ENCODE measurements around the gene PCSK2. TPM values are rescaled to one million over a fixed set of nuclear protein-coding genes. Genes with fewer than 3 reads are reported as not detected.

PCSK2 gene
- total RNA-seq, 1 experiment from 2014 or later, result not detected

DNA sequence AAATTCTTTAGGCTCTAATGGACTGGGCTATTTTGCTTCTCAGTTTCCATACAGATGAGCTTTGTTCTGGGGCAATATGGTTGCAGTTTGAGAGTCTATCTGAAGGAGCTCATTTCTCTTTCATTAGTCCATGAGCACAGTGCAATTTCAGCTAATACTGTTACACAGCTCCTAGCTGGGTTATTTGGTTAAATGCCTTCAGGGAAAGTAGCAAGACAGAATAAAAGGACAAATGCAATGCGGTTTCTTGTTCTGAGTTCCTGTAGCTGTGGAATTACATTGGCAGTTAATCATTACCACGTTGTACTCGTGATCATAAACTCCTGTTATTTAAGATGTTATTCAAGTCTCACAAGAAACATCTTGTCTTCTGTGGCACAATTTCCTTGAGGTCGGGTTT, 176.6 kb downstream of the PCSK2 start:
- no peak overlapping the region for H3K4me3 ChIP-seq (ENCODE audit: low read length)
- H3K4me1 ChIP-seq (ENCODE audit: low read length), result no peaks in the 10 kb centered on the region
- H4K20me1 ChIP-seq (ENCODE audit: insufficient read depth, low read depth, low read length), result no peaks in the 10 kb centered on the region
- no peaks in the 10 kb centered on the region for H3K27me3 ChIP-seq (ENCODE audit: low read length)
- H3K9me2 ChIP-seq (replicated peaks; ENCODE audit: insufficient read depth, low read length), result no peaks in the 10 kb centered on the region
- H3K27ac ChIP-seq (ENCODE audit: low read length), result no peak overlapping the region
- no peak overlapping the region for H3K9ac ChIP-seq (ENCODE audit: low read length)
- no peaks in the 10 kb centered on the region for H3K36me3 ChIP-seq (ENCODE audit: insufficient read depth, low read length)
- no peaks in the 10 kb centered on the region for H3K79me2 ChIP-seq (ENCODE audit: low read length)
- no peak for DNase-seq
- no peak overlapping the region for H3K4me2 ChIP-seq (ENCODE audit: low read depth, low read length, poor library complexity, severe bottlenecking)
- H2AFZ ChIP-seq (ENCODE audit: low read length), result no peak overlapping the region
- no peaks in the 10 kb centered on the region for H3K9me3 ChIP-seq (ENCODE audit: low read length)

DNA sequence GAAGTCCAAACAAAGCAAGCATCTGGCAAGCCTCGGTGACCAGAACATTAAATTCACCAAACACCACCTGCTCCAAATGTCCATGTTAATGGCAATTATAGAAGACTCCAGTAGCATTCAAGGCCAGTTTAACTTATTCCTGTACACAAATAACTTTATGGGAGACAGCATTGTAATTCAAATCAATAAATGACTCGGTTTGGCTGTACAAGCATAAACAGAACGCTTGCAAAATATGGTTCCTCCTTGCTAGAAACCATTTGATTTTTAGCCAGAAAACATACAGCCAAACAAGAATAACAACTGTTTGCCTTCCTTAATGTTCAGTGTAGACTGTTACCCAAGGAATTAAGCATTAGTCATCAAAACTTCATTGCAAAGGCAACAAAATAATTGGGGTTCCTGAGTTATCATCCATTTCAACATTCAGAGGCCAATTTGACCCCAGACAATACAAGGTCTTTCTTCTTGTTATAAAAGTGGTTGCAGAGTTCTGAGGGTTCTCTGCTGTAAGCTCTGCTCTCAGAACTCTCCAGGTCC, 179.3 kb downstream of the PCSK2 start:
- no peaks in the 10 kb centered on the region for H3K9me3 ChIP-seq (ENCODE audit: low read length)
- no peaks in the 10 kb centered on the region for H3K36me3 ChIP-seq (ENCODE audit: insufficient read depth, low read length)
- H2AFZ ChIP-seq (ENCODE audit: low read length), result no peak overlapping the region

DNA sequence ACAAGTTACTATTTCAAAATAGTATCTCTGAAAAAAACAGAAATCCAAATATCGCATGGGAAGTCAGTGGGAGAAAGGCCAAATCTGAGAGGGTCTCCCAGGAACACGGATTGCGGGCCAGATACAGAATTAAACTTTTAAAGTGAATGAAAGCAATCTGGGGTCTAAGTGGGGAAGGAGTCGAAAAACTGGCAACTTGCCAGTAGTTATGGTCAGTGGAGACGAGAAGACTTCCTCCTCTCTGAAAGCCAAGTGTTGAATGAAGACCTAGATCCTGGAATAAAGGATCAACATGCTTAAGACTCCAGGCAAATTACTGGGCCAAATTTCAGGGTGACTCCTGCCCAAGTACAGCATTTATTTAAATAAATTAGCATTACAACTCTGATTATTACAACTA, 180.7 kb downstream of the PCSK2 start:
- Histone ChIP-seq H3K9ac (ENCODE audit: low read length) (no peak overlapping the region), H3K4me3 (ENCODE audit: low read length) (no peak overlapping the region), H4K20me1 (ENCODE audit: insufficient read depth, low read depth, low read length) (no peaks in the 10 kb centered on the region), H3K36me3 (ENCODE audit: insufficient read depth, low read length) (no peaks in the 10 kb centered on the region), H3K27ac (ENCODE audit: low read length) (no peak overlapping the region), H3K4me1 (ENCODE audit: low read length) (no peaks in the 10 kb centered on the region), H2AFZ (ENCODE audit: low read length) (no peak overlapping the region), H3K4me2 (ENCODE audit: low read depth, low read length, poor library complexity, severe bottlenecking) (no peak overlapping the region), H3K79me2 (ENCODE audit: low read length) (no peaks in the 10 kb centered on the region), H3K9me2 (replicated peaks; ENCODE audit: insufficient read depth, low read length) (no peaks in the 10 kb centered on the region), H3K27me3 (ENCODE audit: low read length) (no peaks in the 10 kb centered on the region), H3K9me3 (ENCODE audit: low read length) (no peaks in the 10 kb centered on the region)
- DNase-seq, result no peak

More for the DNA sequence above, 179.3 kb downstream of the PCSK2 start:
- Histone ChIP-seq H3K9me2 (replicated peaks; ENCODE audit: insufficient read depth, low read length) (no peaks in the 10 kb centered on the region), H3K27me3 (ENCODE audit: low read length) (no peaks in the 10 kb centered on the region), H3K9ac (ENCODE audit: low read length) (no peak overlapping the region), H3K27ac (ENCODE audit: low read length) (no peak overlapping the region), H3K4me1 (ENCODE audit: low read length) (no peaks in the 10 kb centered on the region), H3K4me2 (ENCODE audit: low read depth, low read length, poor library complexity, severe bottlenecking) (no peak overlapping the region), H4K20me1 (ENCODE audit: insufficient read depth, low read depth, low read length) (no peaks in the 10 kb centered on the region), H3K4me3 (ENCODE audit: low read length) (no peak overlapping the region), H3K79me2 (ENCODE audit: low read length) (no peaks in the 10 kb centered on the region)
- DNase-seq, result no peak

DNA sequence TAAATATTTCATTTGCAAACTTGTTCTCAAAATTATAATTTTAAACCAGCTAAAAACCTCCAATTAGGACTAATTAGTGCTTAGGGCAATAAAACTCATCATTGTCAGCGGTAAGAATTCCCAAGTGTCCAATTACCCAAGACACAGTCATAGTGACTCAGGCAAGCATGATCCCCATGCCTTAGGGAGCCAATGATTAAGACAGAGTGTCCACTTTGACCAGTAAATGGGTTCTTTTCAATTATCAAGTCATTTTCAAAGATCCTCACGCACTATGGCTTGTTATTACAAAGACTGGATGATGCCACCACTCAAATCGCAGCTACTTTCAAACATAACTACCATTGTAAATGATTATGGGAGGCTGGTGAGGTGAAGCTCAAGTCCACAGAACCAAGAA, 190.4 kb downstream of the PCSK2 start:
- H3K9ac ChIP-seq (ENCODE audit: low read length), result no peak overlapping the region
- no peak overlapping the region for H3K4me3 ChIP-seq (ENCODE audit: low read length)
- no peaks in the 10 kb centered on the region for H3K27me3 ChIP-seq (ENCODE audit: low read length)
- H3K27ac ChIP-seq (ENCODE audit: low read length), result no peak overlapping the region
- H3K4me2 ChIP-seq (ENCODE audit: low read depth, low read length, poor library complexity, severe bottlenecking), result no peak overlapping the region
- H3K4me1 ChIP-seq (ENCODE audit: low read length), result no peaks in the 10 kb centered on the region
- no peak overlapping the region for H2AFZ ChIP-seq (ENCODE audit: low read length)
- no peaks in the 10 kb centered on the region for H3K79me2 ChIP-seq (ENCODE audit: low read length)
- no peak for DNase-seq
- H3K9me3 ChIP-seq (ENCODE audit: low read length), result no peaks in the 10 kb centered on the region
- no peaks in the 10 kb centered on the region for H3K36me3 ChIP-seq (ENCODE audit: insufficient read depth, low read length)
- no peaks in the 10 kb centered on the region for H4K20me1 ChIP-seq (ENCODE audit: insufficient read depth, low read depth, low read length)
- no peaks in the 10 kb centered on the region for H3K9me2 ChIP-seq (replicated peaks; ENCODE audit: insufficient read depth, low read length)

DNA sequence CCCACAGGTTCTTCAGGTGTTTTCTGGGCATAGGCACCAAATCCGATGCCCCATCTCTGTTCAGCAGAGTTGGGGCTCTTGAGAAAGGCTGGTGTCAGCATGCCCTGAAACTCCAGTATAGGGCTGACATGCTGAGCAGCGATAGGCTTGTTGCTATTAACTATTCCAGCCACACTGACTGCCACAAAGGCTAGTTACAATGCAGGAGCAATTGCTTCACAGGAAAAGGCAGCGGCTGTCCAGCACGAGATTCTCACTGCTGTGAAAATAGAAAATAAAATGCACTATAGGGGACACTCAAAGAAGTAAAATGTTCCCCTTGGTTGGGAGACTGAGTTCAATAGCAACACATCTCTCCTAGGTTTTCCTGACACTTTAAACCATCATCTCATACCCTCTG, 191.9 kb downstream of the PCSK2 start:
- no peak overlapping the region for H2AFZ ChIP-seq (ENCODE audit: low read length)
- DNase-seq, result no peak
- H3K36me3 ChIP-seq (ENCODE audit: insufficient read depth, low read length), result no peaks in the 10 kb centered on the region
- no peaks in the 10 kb centered on the region for H3K27me3 ChIP-seq (ENCODE audit: low read length)
- no peaks in the 10 kb centered on the region for H4K20me1 ChIP-seq (ENCODE audit: insufficient read depth, low read depth, low read length)
- no peak overlapping the region for H3K4me2 ChIP-seq (ENCODE audit: low read depth, low read length, poor library complexity, severe bottlenecking)
- H3K27ac ChIP-seq (ENCODE audit: low read length), result no peak overlapping the region
- no peak overlapping the region for H3K9ac ChIP-seq (ENCODE audit: low read length)
- no peaks in the 10 kb centered on the region for H3K79me2 ChIP-seq (ENCODE audit: low read length)
- no peaks in the 10 kb centered on the region for H3K9me2 ChIP-seq (replicated peaks; ENCODE audit: insufficient read depth, low read length)
- no peak overlapping the region for H3K4me3 ChIP-seq (ENCODE audit: low read length)
- H3K9me3 ChIP-seq (ENCODE audit: low read length), result no peaks in the 10 kb centered on the region
- H3K4me1 ChIP-seq (ENCODE audit: low read length), result no peaks in the 10 kb centered on the region

DNA sequence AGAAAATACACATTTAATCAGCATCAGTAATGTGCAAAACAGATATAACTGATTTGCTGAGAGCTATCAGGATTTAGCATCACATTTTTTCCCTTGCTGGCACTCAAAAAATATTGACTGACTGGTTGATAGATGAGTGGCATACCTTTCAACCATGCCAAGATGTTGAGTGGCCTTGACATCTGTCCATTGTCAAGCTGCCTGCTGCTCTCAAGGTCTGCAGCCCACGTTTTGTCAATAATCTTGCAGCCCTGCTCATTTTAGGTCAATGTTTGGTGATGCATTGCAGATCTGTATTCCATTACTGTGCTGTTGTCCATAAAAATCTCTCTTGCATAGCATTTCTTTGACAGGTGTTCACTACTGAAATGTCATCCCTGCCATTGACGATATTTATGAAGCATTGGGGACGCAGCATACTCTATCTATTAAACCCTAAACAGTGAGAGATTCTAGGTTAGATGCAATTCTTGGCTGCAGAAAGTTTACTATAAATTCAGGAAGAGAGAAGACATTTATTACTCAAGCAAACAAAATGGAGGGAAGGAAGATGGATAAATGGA, 192.7 kb downstream of the PCSK2 start:
- Histone ChIP-seq H3K9me3 (ENCODE audit: low read length) (no peaks in the 10 kb centered on the region), H3K27ac (ENCODE audit: low read length) (no peak overlapping the region), H3K4me3 (ENCODE audit: low read length) (no peak overlapping the region), H2AFZ (ENCODE audit: low read length) (no peak overlapping the region), H3K27me3 (ENCODE audit: low read length) (no peaks in the 10 kb centered on the region), H3K9ac (ENCODE audit: low read length) (no peak overlapping the region), H3K36me3 (ENCODE audit: insufficient read depth, low read length) (no peaks in the 10 kb centered on the region), H3K4me2 (ENCODE audit: low read depth, low read length, poor library complexity, severe bottlenecking) (no peak overlapping the region), H3K79me2 (ENCODE audit: low read length) (no peaks in the 10 kb centered on the region), H3K9me2 (replicated peaks; ENCODE audit: insufficient read depth, low read length) (no peaks in the 10 kb centered on the region), H3K4me1 (ENCODE audit: low read length) (no peaks in the 10 kb centered on the region), H4K20me1 (ENCODE audit: insufficient read depth, low read depth, low read length) (no peaks in the 10 kb centered on the region)
- DNase-seq, result no peak

DNA sequence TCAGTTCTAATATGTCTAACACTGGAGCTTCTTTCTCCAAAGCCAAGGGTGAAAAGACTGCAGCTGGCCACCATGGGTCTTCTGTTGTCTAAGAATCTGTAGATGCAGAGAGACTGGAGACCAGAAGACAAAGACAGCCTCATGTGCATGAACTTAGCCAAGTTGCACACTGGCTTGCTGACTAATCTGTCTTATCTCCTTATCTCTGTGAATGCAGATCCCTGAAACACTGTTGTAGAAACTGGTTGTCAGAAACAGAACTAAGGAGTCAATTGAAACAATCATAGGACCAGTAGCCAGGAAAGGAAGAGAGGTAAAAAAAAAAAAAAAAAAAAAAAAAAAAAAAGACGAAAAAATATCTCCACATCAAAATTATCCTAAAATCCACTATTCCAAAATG, 194.7 kb downstream of the PCSK2 start:
- no peak for DNase-seq

DNA sequence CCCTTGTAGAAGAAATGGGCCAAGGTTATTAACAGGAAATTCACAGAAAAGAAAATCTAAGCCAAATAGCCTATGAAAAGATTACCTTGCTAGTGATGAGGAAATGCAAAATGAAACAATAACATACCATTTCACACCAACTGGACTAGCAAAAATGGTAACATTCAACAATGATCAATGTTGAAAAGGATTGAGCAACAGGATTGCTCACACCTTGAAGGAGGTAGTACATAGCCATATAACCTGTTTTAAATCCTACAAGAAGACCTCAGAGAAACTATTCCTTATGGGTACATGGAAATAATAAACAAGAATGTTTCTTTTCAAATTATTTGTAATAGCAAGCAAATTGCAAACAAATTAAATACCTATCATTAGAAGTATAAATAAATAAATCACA, 196.9 kb downstream of the PCSK2 start:
- H3K4me2 ChIP-seq (ENCODE audit: low read depth, low read length, poor library complexity, severe bottlenecking), result no peak overlapping the region
- H3K9me3 ChIP-seq (ENCODE audit: low read length), result no peaks in the 10 kb centered on the region
- no peaks in the 10 kb centered on the region for H3K9me2 ChIP-seq (replicated peaks; ENCODE audit: insufficient read depth, low read length)
- no peak overlapping the region for H3K4me3 ChIP-seq (ENCODE audit: low read length)
- no peak for DNase-seq
- H2AFZ ChIP-seq (ENCODE audit: low read length), result no peak overlapping the region
- H3K79me2 ChIP-seq (ENCODE audit: low read length), result no peaks in the 10 kb centered on the region
- H3K27ac ChIP-seq (ENCODE audit: low read length), result no peak overlapping the region
- no peaks in the 10 kb centered on the region for H3K36me3 ChIP-seq (ENCODE audit: insufficient read depth, low read length)
- H3K27me3 ChIP-seq (ENCODE audit: low read length), result no peaks in the 10 kb centered on the region
- no peaks in the 10 kb centered on the region for H3K4me1 ChIP-seq (ENCODE audit: low read length)
- no peak overlapping the region for H3K9ac ChIP-seq (ENCODE audit: low read length)
- no peaks in the 10 kb centered on the region for H4K20me1 ChIP-seq (ENCODE audit: insufficient read depth, low read depth, low read length)

More for the DNA sequence above, 194.7 kb downstream of the PCSK2 start:
- H3K4me2 ChIP-seq (ENCODE audit: low read depth, low read length, poor library complexity, severe bottlenecking), result no peak overlapping the region
- H3K9ac ChIP-seq (ENCODE audit: low read length), result no peak overlapping the region
- H3K4me3 ChIP-seq (ENCODE audit: low read length), result no peak overlapping the region
- no peak overlapping the region for H2AFZ ChIP-seq (ENCODE audit: low read length)
- H3K4me1 ChIP-seq (ENCODE audit: low read length), result no peaks in the 10 kb centered on the region
- H3K27ac ChIP-seq (ENCODE audit: low read length), result no peak overlapping the region
- H3K36me3 ChIP-seq (ENCODE audit: insufficient read depth, low read length), result no peaks in the 10 kb centered on the region
- H3K9me2 ChIP-seq (replicated peaks; ENCODE audit: insufficient read depth, low read length), result no peaks in the 10 kb centered on the region
- H3K79me2 ChIP-seq (ENCODE audit: low read length), result no peaks in the 10 kb centered on the region
- no peaks in the 10 kb centered on the region for H3K27me3 ChIP-seq (ENCODE audit: low read length)
- H4K20me1 ChIP-seq (ENCODE audit: insufficient read depth, low read depth, low read length), result no peaks in the 10 kb centered on the region
- H3K9me3 ChIP-seq (ENCODE audit: low read length), result no peaks in the 10 kb centered on the region

Measured in Karpas-422 (cell line).